SIG-M5 treated with dmso at 0.1 percent for 504 hours (cell line): ENCODE measurements around the gene ZDHHC4.
A peak's percentile ranks its signal among the peaks of the same experiment; 100 is the strongest.

ENCODE experiments used
- DNase-seq: peaks from one replicate; lab custom pipeline; 2025; ENCODE audit not compliant: unreplicated experiment; lab: John Stamatoyannopoulos, UW

ZDHHC4 gene

GRCh38 chr7:6604458-6604857, 27.2 kb downstream of the ZDHHC4 start:
- DNase-seq = no peak

DNA sequence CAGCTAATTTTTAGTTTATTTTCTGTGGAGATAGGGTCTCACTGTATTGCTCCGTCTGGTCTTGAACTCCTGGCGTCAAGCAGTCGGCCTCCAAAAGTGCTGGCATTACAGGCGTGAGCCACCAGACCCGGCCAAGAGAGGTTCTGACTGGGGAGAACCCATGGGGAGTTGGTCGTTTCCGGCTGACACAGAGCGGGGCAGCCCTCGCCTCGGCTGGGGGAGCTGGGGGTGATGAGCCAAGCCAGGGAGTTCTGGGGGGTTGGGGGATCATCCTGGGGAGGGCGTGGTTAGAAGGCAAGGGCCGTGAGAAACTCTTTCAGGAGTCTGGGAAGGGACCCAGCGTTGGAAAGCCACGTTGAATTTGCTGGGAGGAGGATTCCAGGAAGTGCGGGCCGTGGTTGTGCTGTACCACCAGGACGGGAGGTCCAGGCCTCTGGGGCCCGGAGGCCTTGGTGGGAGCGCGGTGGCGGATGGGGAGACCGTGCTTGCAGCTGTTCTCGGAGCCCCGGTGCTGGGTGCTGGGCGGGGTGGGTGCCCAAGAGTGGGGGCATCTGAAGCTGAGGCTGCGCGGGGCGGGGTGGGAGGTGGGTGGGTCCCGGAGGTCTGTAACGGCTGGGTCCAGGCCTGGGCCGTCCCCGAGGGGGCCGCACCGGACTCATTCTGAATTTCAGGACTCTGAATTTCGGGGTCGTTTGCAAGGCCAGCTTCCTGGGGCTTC, 29.8 kb downstream of the ZDHHC4 start:
- DNase-seq = no peak

- no peak for DNase-seq
Observed at GRCh38 chr7:6607651-6608051, 30.4 kb downstream of the ZDHHC4 start.

DNA sequence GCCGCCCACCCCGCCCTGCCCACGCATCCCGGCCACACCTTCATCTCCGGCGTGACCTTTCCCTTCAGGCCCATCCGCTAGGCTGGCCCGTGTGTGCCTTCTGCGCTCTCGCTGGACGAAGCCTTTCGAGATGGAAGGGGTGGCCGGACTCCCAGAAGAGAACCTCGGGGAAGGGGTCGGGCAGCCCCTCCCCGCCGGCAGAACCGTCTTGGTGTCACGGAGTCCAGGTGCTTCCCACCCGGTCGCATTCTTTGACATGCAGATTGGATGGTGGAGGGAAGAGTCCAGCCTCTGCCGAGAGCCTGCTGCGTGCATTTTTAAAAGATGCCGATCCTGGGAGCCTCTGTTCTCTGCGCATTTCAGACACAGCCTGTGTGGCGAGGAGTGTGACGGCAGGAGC, 30.8 kb downstream of the ZDHHC4 start:
- DNase-seq = no peak

- DNase-seq = no peak
Observed at GRCh38 chr7:6608794-6609193, 31.5 kb downstream of the ZDHHC4 start.

DNA sequence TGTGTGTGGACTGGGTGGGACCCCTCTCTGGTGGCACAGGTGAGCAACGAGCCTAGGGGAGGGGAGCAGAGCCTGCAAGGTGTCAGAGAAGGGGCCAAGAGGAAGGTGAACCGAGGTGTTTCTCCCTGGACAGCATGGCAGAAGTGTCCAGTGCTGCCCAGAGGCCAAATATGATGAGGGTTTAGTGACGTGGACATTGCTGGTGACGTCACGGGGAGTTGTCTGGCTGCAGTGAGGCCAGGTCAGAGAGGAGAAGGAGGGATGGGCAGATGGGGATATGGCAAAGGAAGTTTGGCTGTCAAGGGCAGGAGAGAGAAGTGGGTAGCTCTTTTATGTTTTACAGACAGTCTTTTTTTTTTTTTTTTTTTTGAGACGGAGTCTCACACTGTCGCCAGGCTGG, 35.6 kb downstream of the ZDHHC4 start:
- no peak for DNase-seq

- no peak for DNase-seq
Observed at GRCh38 chr7:6613706-6614105, 36.5 kb downstream of the ZDHHC4 start.

GRCh38 chr7:6614953-6615722, 37.9 kb downstream of the ZDHHC4 start, which contains the start of gene ZNF853:
TSS of gene ZNF853 (plus strand) at chr7:6615610. CDS start at chr7:6616175, 565 bp downstream.
- no peak for DNase-seq

DNA sequence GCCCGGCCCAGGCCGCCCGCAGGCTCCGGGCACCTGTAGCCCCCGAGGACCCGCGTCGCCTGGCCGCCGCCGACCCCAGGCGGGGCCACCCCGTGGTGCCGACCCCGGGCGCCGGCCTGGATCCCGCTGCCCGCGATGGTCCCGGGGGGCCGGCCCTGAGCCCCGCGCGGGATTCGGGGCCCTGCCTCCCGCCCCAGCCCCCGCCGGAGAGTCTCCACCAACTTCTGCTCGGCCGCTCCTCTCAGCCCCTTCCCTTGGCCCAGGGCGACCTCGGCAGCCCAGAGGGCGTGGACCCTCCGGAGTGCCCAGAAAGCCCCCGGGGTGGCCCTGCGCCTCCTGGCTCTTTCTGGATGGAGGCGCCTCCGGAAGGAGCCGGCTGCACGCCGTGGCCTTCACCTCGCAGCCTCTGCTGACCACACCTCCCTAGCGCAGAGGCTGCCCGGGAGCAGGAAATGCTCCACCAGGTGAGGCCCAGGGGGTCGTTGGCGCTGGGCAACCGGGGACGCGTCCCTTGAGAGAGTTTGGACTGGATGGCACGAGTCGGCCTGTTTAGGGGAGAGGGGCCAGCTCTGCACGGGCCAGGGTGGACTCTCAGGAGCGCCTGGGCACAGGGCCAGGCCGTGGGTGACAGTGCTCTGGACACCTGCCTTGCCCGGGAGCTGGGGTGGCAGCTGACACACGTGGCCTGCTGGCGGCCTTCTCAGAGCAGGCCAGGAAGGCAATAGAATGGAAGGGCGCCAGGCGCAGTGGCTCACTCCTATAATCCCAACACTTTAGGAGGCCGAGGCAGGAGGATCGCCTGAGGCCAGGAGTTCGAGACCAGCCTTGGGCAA, 38.7 kb downstream of the ZDHHC4 start:
- DNase-seq = no peak

DNA sequence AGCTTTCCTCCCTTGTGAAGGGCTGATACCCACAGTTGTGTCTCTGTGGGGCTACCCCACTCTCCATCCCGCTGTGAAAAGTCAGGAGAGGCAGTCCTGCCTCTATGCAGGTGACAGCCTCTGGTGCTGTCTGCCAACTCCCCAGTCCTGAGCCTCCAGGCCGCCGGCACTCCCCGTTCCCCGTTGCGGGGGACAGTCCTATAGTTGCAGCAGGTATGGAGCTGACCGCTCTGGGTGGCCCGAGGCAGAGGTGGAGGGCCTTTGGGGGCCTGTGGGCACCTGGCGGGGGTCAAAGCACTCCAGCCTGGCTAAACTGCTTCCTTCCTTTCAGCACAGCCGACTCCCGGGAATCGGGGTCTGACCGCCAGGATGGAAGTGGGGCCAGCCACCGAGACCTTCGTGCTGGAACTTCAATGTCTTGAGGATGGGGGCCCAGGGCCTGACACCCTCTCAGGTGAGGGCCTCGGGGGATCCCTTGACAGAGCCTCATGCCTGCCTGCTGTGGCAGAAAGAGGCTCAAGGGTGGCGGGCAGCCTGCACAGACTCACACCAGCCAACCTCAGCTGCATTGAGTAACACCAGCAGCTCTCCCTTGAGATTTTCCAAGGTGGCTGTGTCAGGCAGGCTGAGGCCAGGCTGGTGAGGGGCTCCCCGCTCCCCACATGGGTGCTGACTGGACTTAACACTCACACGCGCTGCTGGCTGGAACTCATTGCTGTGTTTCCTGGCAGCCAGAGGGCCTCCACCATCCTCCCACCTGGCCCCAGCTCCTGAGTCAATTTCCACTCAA, 39.8 kb downstream of the ZDHHC4 start:
- DNase-seq = no peak

DNA sequence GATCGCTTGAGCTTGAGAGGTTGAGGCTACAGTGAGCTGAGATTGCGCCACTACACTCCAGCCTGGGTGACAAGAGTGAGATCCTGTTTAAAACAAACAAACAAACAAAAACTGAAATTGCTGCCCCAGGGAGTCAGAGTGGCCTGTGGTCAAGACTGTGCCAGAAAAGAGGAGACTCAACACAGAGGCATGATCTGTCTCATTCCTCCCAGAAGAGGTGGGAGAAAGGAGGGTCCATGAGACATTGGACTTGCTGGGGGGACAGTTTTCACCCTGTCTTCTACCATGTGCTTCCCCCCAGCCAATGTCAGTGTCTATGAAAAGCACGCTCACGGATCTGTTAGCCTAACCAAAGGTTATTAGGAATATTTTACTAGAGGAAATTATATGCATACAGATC, 41.4 kb downstream of the ZDHHC4 start:
- DNase-seq = no peak

GRCh38 chr7:6619961-6620360, 42.7 kb downstream of the ZDHHC4 start:
- DNase-seq = no peak

GRCh38 chr7:6621195-6622133, 44.2 kb downstream of the ZDHHC4 start:
- DNase-seq = no peak

DNA sequence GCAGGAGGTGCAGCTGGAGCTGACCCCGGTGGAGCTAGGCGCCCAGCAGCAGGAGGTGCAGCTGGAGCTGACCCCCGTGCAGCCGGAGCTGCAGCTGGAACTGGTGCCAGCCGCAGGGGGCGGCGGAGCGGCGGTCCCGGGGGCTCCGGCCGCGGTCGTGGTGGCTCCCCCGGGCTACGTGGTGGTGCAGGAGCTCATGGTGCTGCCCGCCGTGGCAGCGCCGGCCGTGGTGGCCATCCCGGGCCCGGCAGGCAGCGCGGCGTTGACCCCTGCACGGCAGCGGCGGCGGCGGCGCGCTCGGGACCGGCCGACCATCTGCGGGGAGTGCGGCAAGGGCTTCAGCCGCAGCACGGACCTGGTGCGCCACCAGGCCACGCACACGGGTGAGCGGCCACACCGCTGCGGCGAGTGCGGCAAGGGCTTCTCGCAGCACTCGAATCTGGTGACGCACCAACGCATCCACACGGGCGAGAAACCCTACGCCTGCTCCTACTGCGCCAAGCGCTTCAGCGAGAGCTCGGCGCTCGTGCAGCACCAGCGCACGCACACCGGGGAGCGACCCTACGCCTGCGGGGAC, 45.0 kb downstream of the ZDHHC4 start:
- no peak for DNase-seq

GRCh38 chr7:6623589-6624245, 46.5 kb downstream of the ZDHHC4 start:
- DNase-seq = no peak

GRCh38 chr7:6624246-6624611, 47.0 kb downstream of the ZDHHC4 start:
- no peak for DNase-seq

DNA sequence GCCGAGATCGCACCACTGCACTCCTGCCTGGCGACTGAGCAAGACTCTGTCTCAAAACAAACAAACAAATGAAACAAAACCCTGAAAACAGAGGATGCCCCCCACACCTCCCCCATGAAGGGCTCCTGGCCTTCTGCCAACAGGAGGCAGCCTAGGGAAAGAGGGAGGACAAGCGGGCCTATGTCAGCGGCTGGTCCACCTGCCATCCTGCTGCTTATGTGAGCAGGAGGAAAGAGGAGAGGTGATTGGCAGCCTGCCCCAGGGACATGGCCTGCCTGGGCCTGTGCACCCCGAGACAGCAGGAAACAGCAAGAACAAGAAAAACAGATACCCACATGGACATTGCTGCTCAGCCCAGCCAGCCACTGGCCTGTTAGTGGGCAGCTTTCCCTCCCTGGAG, 50.8 kb downstream of the ZDHHC4 start:
- DNase-seq = no peak

- DNase-seq = peak; percentile 25
Observed at GRCh38 chr7:6630007-6630849, 53.0 kb downstream of the ZDHHC4 start.
